Ishikawa (cell line): ENCODE data around the gene PROK2.

Experiments
- CEBPB ChIP-seq: IDR thresholded peaks from 2 replicates; pipeline ENCODE4 v1.6.1; 2012
- EP300 ChIP-seq: IDR thresholded peaks from 2 replicates; pipeline ENCODE4 v1.6.1; 2012; ENCODE audit warnings: borderline replicate concordance
- FOXM1 ChIP-seq: IDR thresholded peaks from 2 replicates; pipeline ENCODE4 v1.6.1; 2012; ENCODE audit warnings: low read depth, borderline replicate concordance
- NFIC ChIP-seq: IDR thresholded peaks from 2 replicates; pipeline ENCODE4 v1.6.1; 2012
- RAD21 ChIP-seq: IDR thresholded peaks from 2 replicates; pipeline ENCODE4 v1.6.1; 2012; ENCODE audit warnings: low read depth
- TAF1 ChIP-seq: IDR thresholded peaks from 2 replicates; pipeline ENCODE4 v1.6.1; 2012; ENCODE audit warnings: low read depth, mild to moderate bottlenecking
- ZBTB7A ChIP-seq: IDR thresholded peaks from 2 replicates; pipeline ENCODE4 v1.6.1; 2012; ENCODE audit warnings: low read depth
- TF ChIP-seq, protein P1 (sequence below): IDR thresholded peaks from 2 replicates; pipeline ENCODE4 v1.6.1; 2012

- TF ChIP-seq RAD21 (no peak), CEBPB (no peak), EP300 (no peak), ZBTB7A (no peak), FOXM1 (no peak), NFIC (no peak), TAF1 (no peak)
- TF ChIP-seq, protein P1, sequence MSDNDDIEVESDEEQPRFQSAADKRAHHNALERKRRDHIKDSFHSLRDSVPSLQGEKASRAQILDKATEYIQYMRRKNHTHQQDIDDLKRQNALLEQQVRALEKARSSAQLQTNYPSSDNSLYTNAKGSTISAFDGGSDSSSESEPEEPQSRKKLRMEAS = no peak
Observed at GRCh38 chr3:71763426-71763825, 21.5 kb downstream of the PROK2 start.
